Liver (tissue), 9 donors: Measurements from ENCODE around the gene LRRC15. TPM values are rescaled to one million over a fixed set of nuclear protein-coding genes. Genes with fewer than 3 reads are reported as not detected.

ENCODE experiments used
- DNase-seq: peaks from one replicate; pipeline ENCODE4 v3.0.0-alpha.2; 2017; ENCODE audit warnings: low spot score
- H3K27ac ChIP-seq, 2 donors: one replicate each; pipeline ENCODE4 v1.7.0; 2013; ENCODE audit warnings: inconsistent platforms in 2 of 2, low read length in 2 of 2, control low read depth in 1 of 2, low read depth in 1 of 2, mild to moderate bottlenecking in 1 of 2
- H3K27me3 ChIP-seq, 4 donors: one replicate each; pipeline versions ENCODE4 v1.6.1 to v1.7.0; 2013; ENCODE audit warnings: low read length in 3 of 4, inconsistent platforms in 1 of 4, mild to moderate bottlenecking in 1 of 4, moderate library complexity in 1 of 4; ENCODE audit not compliant: control insufficient read depth in 4 of 4, insufficient read depth in 4 of 4
- H3K36me3 ChIP-seq, 4 donors: one replicate each; pipeline versions ENCODE4 v1.6.1 to v1.7.0; 2013; ENCODE audit warnings: low read length in 3 of 4, mild to moderate bottlenecking in 3 of 4, low read depth in 1 of 4, moderate library complexity in 1 of 4; ENCODE audit not compliant: control insufficient read depth in 4 of 4, insufficient read depth in 3 of 4
- H3K4me1 ChIP-seq, 4 donors: one replicate each; pipeline versions ENCODE4 v1.6.1 to v1.7.0; 2013; ENCODE audit warnings: low read length in 3 of 4, mild to moderate bottlenecking in 3 of 4, moderate library complexity in 1 of 4; ENCODE audit not compliant: control insufficient read depth in 4 of 4, insufficient read depth in 4 of 4
- H3K4me3 ChIP-seq, 3 donors: one replicate each; pipeline versions ENCODE4 v1.6.1 to v1.7.0; 2013; ENCODE audit warnings: low read length in 3 of 3, control low read depth in 1 of 3, low read depth in 1 of 3, mild to moderate bottlenecking in 1 of 3
- H3K9ac ChIP-seq, 2 donors: one replicate each; pipeline ENCODE4 v1.7.0; 2013; ENCODE audit warnings: low read length in 2 of 2, mild to moderate bottlenecking in 2 of 2, moderate library complexity in 2 of 2, control low read depth in 1 of 2, low read depth in 1 of 2
- H3K9me3 ChIP-seq, 4 donors: one replicate each; pipeline versions ENCODE4 v1.6.1 to v1.7.0; 2013; ENCODE audit warnings: low read length in 3 of 4; ENCODE audit not compliant: control insufficient read depth in 4 of 4
- ATF3 ChIP-seq: IDR thresholded peaks from 2 replicates; pipeline ENCODE4 v1.6.1; 2016; ENCODE audit warnings: antibody characterized with exemption
- CTCF ChIP-seq: fragments of 150-350 bp; IDR thresholded peaks from 2 replicates; pipeline ENCODE4 v1.5.1; 2017; ENCODE audit warnings: improper control_type of control experiment, low read depth, low read length; ENCODE audit not compliant: missing input control
- EGR1 ChIP-seq, 2 donors: IDR thresholded peaks; 2 replicates each; pipeline ENCODE4 v1.6.1; 2016 to 2018; ENCODE audit warnings: antibody characterized with exemption in 2 of 2, low read depth in 2 of 2
- FOXA1 ChIP-seq: IDR thresholded peaks from 2 replicates; pipeline ENCODE4 v1.6.1; 2016; ENCODE audit warnings: antibody characterized with exemption
- FOXA2 ChIP-seq: IDR thresholded peaks from 2 replicates; pipeline ENCODE4 v1.6.1; 2016; ENCODE audit warnings: antibody characterized with exemption
- GABPA ChIP-seq, 2 donors: IDR thresholded peaks in 1 of 2; conservative IDR thresholded peaks in 1 of 2; 2 replicates each; pipeline ENCODE4 v1.6.1; 2016; ENCODE audit warnings: antibody characterized with exemption in 2 of 2, mild to moderate bottlenecking in 1 of 2, moderate library complexity in 1 of 2
- HNF4A ChIP-seq, 2 donors: conservative IDR thresholded peaks; 2 replicates each; pipeline ENCODE4 v1.6.1; 2016; ENCODE audit warnings: antibody characterized with exemption in 2 of 2, mild to moderate bottlenecking in 2 of 2
- HNF4G ChIP-seq: IDR thresholded peaks from 2 replicates; pipeline ENCODE4 v1.6.1; 2016; ENCODE audit warnings: antibody characterized with exemption
- JUND ChIP-seq, 2 donors: IDR thresholded peaks; 2 replicates each; pipeline ENCODE4 v1.6.1; 2016; ENCODE audit warnings: antibody characterized with exemption in 2 of 2
- MAX ChIP-seq: IDR thresholded peaks from 2 replicates; pipeline ENCODE4 v1.6.1; 2016; ENCODE audit warnings: antibody characterized with exemption
- NR2F2 ChIP-seq: IDR thresholded peaks from 2 replicates; pipeline ENCODE4 v1.6.1; 2016; ENCODE audit warnings: antibody characterized with exemption
- RAD21 ChIP-seq, 2 donors: IDR thresholded peaks; 2 replicates each; pipeline ENCODE4 v1.6.1; 2016; ENCODE audit warnings: antibody characterized with exemption in 2 of 2, mild to moderate bottlenecking in 2 of 2
- REST ChIP-seq: IDR thresholded peaks from 2 replicates; pipeline ENCODE4 v1.6.1; 2016; ENCODE audit warnings: antibody characterized with exemption, mild to moderate bottlenecking
- RXRA ChIP-seq, 2 donors: IDR thresholded peaks; 2 replicates each; pipeline ENCODE4 v1.6.1; 2017 to 2018; ENCODE audit warnings: antibody characterized with exemption in 2 of 2, mild to moderate bottlenecking in 1 of 2
- SP1 ChIP-seq: IDR thresholded peaks from 2 replicates; pipeline ENCODE4 v1.6.1; 2018; ENCODE audit warnings: antibody characterized with exemption, mild to moderate bottlenecking
- TAF1 ChIP-seq: conservative IDR thresholded peaks from 2 replicates; pipeline ENCODE4 v1.6.1; 2016; ENCODE audit warnings: antibody characterized with exemption, mild to moderate bottlenecking
- YY1 ChIP-seq: IDR thresholded peaks from 2 replicates; pipeline ENCODE4 v1.6.1; 2016; ENCODE audit warnings: antibody characterized with exemption, mild to moderate bottlenecking
- ZBTB33 ChIP-seq: IDR thresholded peaks from 2 replicates; pipeline ENCODE4 v1.6.1; 2016; ENCODE audit warnings: antibody characterized with exemption
- WGBS: extraction: QIAGEN DNeasy Blood & Tissue Kit; methylation state at CpG from one replicate; pipeline ENCODE4 v1.1.7; 2013; 5-methylcytosine and 5-hydroxymethylcytosine counted together
- polyA plus RNA-seq, 2 donors: library from polyadenylated mRNA; stranded (reverse) in 1 of 2; unstranded in 1 of 2; fragments of 200-250 nt in 1 of 2; fragments of >200 nt in 1 of 2; fragmentation: Nextera tagmentation in 1 of 2; extraction: Ambion mirVana in 1 of 2; gene quantifications; one replicate each; pipeline versions ENCODE4 v1.2.1 to v1.2.3, GENCODE V29; 2013 to 2015
- total RNA-seq, 2 donors: library from RNA; depleted of rRNA; stranded (reverse); fragments of >200 nt; gene quantifications; one replicate each; pipeline ENCODE4 v1.2.3, GENCODE V29; 2014
- donor health status: healthy.
- donor health status: healthy.
- donor health status: healthy.
- donor health status: healthy.
- donor health status: healthy.

Gene LRRC15
- total and polyA plus RNA-seq, 4 donors, result 0.03 to 0.08 (median 0.05) TPM; not detected in 1

- H3K4me1 ChIP-seq, result peaks cover 0 to 4% (median 0%) of the 10 kb centered on the region in 4 donors
- TF ChIP-seq JUND (IDR thresholded peaks at IDR 0.05) (no peak), GABPA (IDR thresholded peaks at IDR 0.05 in 1 of 2, conservative IDR thresholded peaks at IDR 0.05 in 1 of 2) (no peak)
- H3K4me3 ChIP-seq, result no peak overlapping the region
- 84% methylated on average over 8 of the region's 8 CpGs for WGBS
- no peaks in the 10 kb centered on the region for H3K9me3 ChIP-seq
- H3K27ac ChIP-seq, result no peak overlapping the region
- H3K36me3 ChIP-seq, result no peaks in the 10 kb centered on the region
- H3K9ac ChIP-seq, result no peak overlapping the region
- DNase-seq, result no peak
- no peaks in the 10 kb centered on the region for H3K27me3 ChIP-seq
These were observed 60.7 kb downstream of the LRRC15 start for GRCh38 chr3:194308601-194309449.

GRCh38 chr3:194307849-194308248, 61.7 kb downstream of the LRRC15 start:
- no peaks in the 10 kb centered on the region for H3K9me3 ChIP-seq
- no peak overlapping the region for H3K4me3 ChIP-seq
- 96% methylated on average over 8 of the region's 8 CpGs for WGBS
- no peak overlapping the region for H3K27ac ChIP-seq
- TF ChIP-seq HNF4G, result no peak
- TF ChIP-seq YY1, result no peak
- TF ChIP-seq GABPA (IDR thresholded peaks at IDR 0.05 in 1 of 2, conservative IDR thresholded peaks at IDR 0.05 in 1 of 2), result no peak
- no peak for TF ChIP-seq JUND (IDR thresholded peaks at IDR 0.05)
- no peak for TF ChIP-seq RXRA (IDR thresholded peaks at IDR 0.05)
- TF ChIP-seq TAF1, result no peak
- no peak for TF ChIP-seq HNF4A (conservative IDR thresholded peaks at IDR 0.05)
- TF ChIP-seq ATF3, result no peak
- TF ChIP-seq EGR1 (IDR thresholded peaks at IDR 0.05; ENCODE audit: low read depth in 2 of 2), result no peak
- no peak for TF ChIP-seq RAD21 (IDR thresholded peaks at IDR 0.05)
- TF ChIP-seq ZBTB33, result no peak
- no peak for TF ChIP-seq FOXA1
- TF ChIP-seq NR2F2, result no peak
- TF ChIP-seq REST, result no peak
- no peak for TF ChIP-seq FOXA2
- TF ChIP-seq SP1, result no peak
- TF ChIP-seq CTCF, result no peak
- TF ChIP-seq MAX, result no peak
- no peak overlapping the region for H3K9ac ChIP-seq
- peaks cover 0 to 4% (median 0%) of the 10 kb centered on the region in 4 donors for H3K4me1 ChIP-seq
- no peaks in the 10 kb centered on the region for H3K36me3 ChIP-seq
- H3K27me3 ChIP-seq, result no peaks in the 10 kb centered on the region
- DNase-seq, result no peak
